Inferior parietal cortex (tissue), 1 donor: Measurements from ENCODE around the gene CLIC6.
A peak's percentile ranks its signal among the peaks of the same experiment; 100 is the strongest.

Experiments used
- DNase-seq: peaks from one replicate; pipeline ENCODE4 v3.0.0-alpha.2; 2016; ENCODE audit errors: extremely low spot score

CLIC6 gene

DNA sequence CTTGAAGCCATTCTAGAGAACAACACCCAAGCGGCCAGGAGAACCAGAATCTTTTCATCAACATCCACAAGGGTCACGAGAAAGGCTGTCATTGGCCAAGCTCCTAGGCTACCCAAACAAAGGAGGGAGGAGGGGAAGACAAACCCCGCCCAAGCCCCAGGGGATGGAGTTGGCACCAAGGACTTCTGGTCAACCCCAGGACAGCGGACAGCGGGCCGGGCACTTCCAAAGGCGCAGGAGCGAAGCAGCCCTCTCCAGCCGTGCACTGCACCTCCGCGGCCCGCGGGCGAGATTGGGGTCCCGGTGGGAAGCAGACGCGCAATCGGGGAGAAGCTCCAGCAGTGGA is at the start of gene CLIC6:
CLIC6 (plus strand) TSS at position 192 of the 346 bp plus-strand sequence. CDS start 395 bp downstream, outside the sequence.
- no peak for DNase-seq

GRCh38 chr21:34619841-34620665 is 48.7 kb upstream of the CLIC6 start:
- DNase-seq, result no peak

DNA sequence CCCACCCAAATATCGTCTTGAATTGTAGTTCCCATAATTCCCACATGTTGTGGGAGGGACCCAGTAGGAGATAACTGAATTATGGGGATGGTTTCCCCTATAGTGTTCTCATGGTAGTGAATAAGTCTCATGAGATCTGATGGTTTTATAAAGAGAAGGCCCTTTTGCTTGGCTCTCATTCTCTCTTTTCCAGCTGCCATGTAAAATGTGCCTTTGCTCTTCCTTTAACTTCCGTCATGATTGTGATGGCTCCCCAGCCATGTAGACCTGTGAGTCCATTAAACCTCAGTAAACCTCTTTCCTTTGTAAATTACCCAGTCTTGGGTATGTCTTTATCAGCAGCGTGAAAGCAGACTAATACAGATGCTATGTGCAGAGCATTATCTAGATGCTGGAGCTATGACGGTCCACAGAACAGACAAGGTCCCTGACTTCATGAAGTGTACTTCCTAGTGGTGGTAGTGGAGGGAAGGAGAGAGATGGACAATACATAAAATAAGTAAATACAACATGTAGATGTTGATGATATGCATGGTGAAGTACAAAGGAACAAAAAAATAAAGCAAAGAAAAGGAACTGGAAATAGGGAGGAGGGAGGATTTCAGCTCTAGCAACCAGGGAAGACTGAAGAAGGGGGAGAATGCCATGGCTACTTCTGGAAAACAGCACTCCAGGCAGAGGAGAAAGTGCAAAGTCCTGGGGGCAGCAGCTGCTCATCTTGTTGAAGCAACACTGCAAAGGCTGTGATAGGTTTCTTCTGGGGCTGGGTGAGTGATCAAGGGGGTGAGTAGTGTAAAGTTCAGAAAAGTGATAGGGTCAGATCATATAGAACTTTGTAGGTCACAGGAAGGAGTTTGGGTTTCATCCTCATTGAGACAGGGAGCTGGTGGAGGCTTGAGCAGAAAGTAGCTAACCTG is 47.1 kb upstream of the CLIC6 start:
- no peak for DNase-seq

GRCh38 chr21:34623516-34623915 is 45.3 kb upstream of the CLIC6 start:
- no peak for DNase-seq

GRCh38 chr21:34625030-34625593 is 43.7 kb upstream of the CLIC6 start:
- DNase-seq, result no peak

GRCh38 chr21:34626131-34626530 is 42.7 kb upstream of the CLIC6 start:
- DNase-seq, result no peak

- peak; percentile 93 for DNase-seq
Observed at GRCh38 chr21:34630536-34631143, 38.2 kb upstream of the CLIC6 start.

GRCh38 chr21:34632498-34632897 is 36.3 kb upstream of the CLIC6 start:
- no peak for DNase-seq

DNA sequence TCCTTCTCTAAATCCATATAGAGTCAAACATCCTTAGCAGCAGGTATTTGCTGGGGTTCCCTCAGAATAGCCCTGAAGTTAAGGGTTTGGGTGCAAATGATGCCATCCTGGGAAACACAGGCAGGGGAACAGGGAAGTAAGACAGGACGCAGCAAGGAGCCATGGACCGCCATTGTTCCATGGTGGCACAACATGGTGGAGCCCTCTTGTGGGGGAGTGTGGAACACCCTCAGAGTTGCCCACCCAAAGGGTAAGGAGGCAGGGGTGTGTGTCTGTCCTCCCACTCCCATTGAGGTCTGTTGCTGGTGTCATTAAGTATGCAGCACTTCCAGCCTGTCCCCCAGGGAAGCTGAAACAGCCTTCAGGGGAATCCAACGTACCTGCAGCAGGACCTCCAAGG is 33.5 kb upstream of the CLIC6 start:
- DNase-seq, result no peak

GRCh38 chr21:34636961-34637360 is 31.8 kb upstream of the CLIC6 start:
- no peak for DNase-seq

- DNase-seq, result no peak
Observed at GRCh38 chr21:34639250-34639649, 29.5 kb upstream of the CLIC6 start.

- DNase-seq, result no peak
Observed at GRCh38 chr21:34639882-34640788, 28.7 kb upstream of the CLIC6 start.

DNA sequence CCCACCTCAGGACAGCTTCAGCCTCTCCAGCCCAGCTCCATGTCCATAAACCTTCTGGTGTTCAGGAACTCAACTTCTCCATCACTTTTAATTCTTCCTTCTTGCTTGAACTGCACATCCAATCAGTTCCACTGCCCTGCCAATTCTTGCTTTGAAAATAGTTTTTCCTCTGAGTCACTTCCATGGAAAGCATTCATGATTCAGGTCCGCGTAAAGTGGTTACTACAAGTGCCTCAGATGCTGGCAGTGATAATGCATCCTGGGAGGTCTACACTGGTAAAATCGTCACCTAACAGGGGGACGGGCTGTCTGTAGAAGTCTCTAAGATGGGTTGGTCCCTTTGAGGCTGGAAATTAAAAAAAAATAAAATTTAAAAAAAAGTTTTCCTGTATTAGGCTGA is 27.9 kb upstream of the CLIC6 start:
- DNase-seq, result no peak

- DNase-seq, result no peak
Observed at GRCh38 chr21:34642211-34643075, 26.4 kb upstream of the CLIC6 start.

GRCh38 chr21:34644825-34645224 is 24.0 kb upstream of the CLIC6 start:
- DNase-seq, result no peak

- no peak for DNase-seq
Observed at GRCh38 chr21:34647555-34647954, 21.2 kb upstream of the CLIC6 start.

GRCh38 chr21:34648739-34649297 is 20.0 kb upstream of the CLIC6 start:
- DNase-seq, result no peak

DNA sequence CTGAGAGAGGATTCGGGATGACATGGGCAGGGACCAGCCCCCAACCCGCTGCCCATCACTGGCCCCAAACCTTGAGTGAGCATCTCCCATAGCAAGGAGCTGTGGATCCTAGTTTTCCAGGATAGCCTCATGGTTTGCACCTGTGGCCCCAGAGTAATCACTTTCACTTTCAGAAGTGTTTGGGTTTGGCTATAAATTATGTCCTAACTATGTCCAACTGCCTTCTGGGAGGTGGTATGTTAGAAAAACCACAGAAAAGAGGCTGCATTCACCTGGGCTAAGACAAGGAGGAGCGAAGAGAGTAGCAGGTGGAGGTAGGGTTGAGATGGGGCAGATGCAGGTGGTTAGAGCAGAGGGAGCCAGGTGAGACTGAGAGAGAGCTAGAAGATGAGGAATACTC is 19.4 kb upstream of the CLIC6 start:
- no peak for DNase-seq

GRCh38 chr21:34650861-34651431 is 17.8 kb upstream of the CLIC6 start:
- DNase-seq, result no peak
